ENCODE data around the gene NWD2. TPM values are rescaled to one million over a fixed set of nuclear protein-coding genes. Genes with fewer than 3 reads are reported as not detected.

NWD2 gene
- polyA plus RNA-seq, 1 donor from 2014 or later = 0.06 TPM

GRCh38 chr4:37445023-37445422 lies 200.5 kb downstream of the NWD2 start:
- no peaks in the 10 kb centered on the region for H3K9me2 ChIP-seq (ENCODE audit: insufficient read depth, low read length)
- H3K36me3 ChIP-seq (ENCODE audit: insufficient read depth, low read length) = no peaks in the 10 kb centered on the region
- no peaks in the 10 kb centered on the region for H4K20me1 ChIP-seq (ENCODE audit: insufficient read depth)
- H3K4me2 ChIP-seq (ENCODE audit: low read length) = no peak overlapping the region
- no peak overlapping the region for H3K4me3 ChIP-seq (ENCODE audit: low read length)
- H3K27me3 ChIP-seq (ENCODE audit: insufficient read depth, low read depth, low read length) = no peaks in the 10 kb centered on the region
- H3K9me3 ChIP-seq (ENCODE audit: low read length) = no peaks in the 10 kb centered on the region
- TF ChIP-seq RAD21 (conservative IDR thresholded peaks at IDR 0.05) (no peak), POLR2AphosphoS5 (IDR thresholded peaks at IDR 0.05) (no peak), EZH2 (IDR thresholded peaks at IDR 0.05; ENCODE audit: borderline replicate concordance, insufficient read depth, low read length, poor library complexity, severe bottlenecking) (no peak), EP300 (conservative IDR thresholded peaks at IDR 0.05; ENCODE audit: poor library complexity, severe bottlenecking) (no peak), MXI1 (conservative IDR thresholded peaks at IDR 0.05; ENCODE audit: poor library complexity, severe bottlenecking) (no peak), CTCF (IDR thresholded peaks at IDR 0.05; ENCODE audit: poor library complexity, severe bottlenecking) (no peak), SMC3 (conservative IDR thresholded peaks at IDR 0.05; ENCODE audit: poor library complexity) (no peak), TAF1 (IDR thresholded peaks at IDR 0.05; ENCODE audit: low read depth) (no peak)
- TF ChIP-seq, protein P1, sequence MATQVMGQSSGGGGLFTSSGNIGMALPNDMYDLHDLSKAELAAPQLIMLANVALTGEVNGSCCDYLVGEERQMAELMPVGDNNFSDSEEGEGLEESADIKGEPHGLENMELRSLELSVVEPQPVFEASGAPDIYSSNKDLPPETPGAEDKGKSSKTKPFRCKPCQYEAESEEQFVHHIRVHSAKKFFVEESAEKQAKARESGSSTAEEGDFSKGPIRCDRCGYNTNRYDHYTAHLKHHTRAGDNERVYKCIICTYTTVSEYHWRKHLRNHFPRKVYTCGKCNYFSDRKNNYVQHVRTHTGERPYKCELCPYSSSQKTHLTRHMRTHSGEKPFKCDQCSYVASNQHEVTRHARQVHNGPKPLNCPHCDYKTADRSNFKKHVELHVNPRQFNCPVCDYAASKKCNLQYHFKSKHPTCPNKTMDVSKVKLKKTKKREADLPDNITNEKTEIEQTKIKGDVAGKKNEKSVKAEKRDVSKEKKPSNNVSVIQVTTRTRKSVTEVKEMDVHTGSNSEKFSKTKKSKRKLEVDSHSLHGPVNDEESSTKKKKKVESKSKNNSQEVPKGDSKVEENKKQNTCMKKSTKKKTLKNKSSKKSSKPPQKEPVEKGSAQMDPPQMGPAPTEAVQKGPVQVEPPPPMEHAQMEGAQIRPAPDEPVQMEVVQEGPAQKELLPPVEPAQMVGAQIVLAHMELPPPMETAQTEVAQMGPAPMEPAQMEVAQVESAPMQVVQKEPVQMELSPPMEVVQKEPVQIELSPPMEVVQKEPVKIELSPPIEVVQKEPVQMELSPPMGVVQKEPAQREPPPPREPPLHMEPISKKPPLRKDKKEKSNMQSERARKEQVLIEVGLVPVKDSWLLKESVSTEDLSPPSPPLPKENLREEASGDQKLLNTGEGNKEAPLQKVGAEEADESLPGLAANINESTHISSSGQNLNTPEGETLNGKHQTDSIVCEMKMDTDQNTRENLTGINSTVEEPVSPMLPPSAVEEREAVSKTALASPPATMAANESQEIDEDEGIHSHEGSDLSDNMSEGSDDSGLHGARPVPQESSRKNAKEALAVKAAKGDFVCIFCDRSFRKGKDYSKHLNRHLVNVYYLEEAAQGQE (IDR thresholded peaks at IDR 0.05; ENCODE audit: borderline replicate concordance) = no peak
- H3K9ac ChIP-seq (ENCODE audit: low read length) = no peak overlapping the region
- no peaks in the 10 kb centered on the region for H3F3A ChIP-seq (ENCODE audit: insufficient read depth, low read length, poor library complexity, severe bottlenecking)
- no peak overlapping the region for H2AFZ ChIP-seq (ENCODE audit: low read depth, low read length)
- no peak overlapping the region for H3K27ac ChIP-seq (ENCODE audit: low read length)
- no peaks in the 10 kb centered on the region for H3K79me2 ChIP-seq (replicated peaks; ENCODE audit: insufficient read depth, low read length)

GRCh38 chr4:37446016-37446415 lies 201.5 kb downstream of the NWD2 start:
- H3K79me2 ChIP-seq (replicated peaks; ENCODE audit: insufficient read depth, low read length) = no peaks in the 10 kb centered on the region
- TF ChIP-seq TAF1 (IDR thresholded peaks at IDR 0.05; ENCODE audit: low read depth) = no peak
- TF ChIP-seq, protein P1 (IDR thresholded peaks at IDR 0.05; ENCODE audit: borderline replicate concordance) = no peak
- TF ChIP-seq EZH2 (IDR thresholded peaks at IDR 0.05; ENCODE audit: borderline replicate concordance, insufficient read depth, low read length, poor library complexity, severe bottlenecking) = no peak
- no peak for TF ChIP-seq EP300 (conservative IDR thresholded peaks at IDR 0.05; ENCODE audit: poor library complexity, severe bottlenecking)
- no peak for TF ChIP-seq RAD21 (conservative IDR thresholded peaks at IDR 0.05)
- TF ChIP-seq SMC3 (conservative IDR thresholded peaks at IDR 0.05; ENCODE audit: poor library complexity) = no peak
- TF ChIP-seq CTCF (IDR thresholded peaks at IDR 0.05; ENCODE audit: poor library complexity, severe bottlenecking) = no peak
- no peaks in the 10 kb centered on the region for H4K20me1 ChIP-seq (ENCODE audit: insufficient read depth)
- no peaks in the 10 kb centered on the region for H3K36me3 ChIP-seq (ENCODE audit: insufficient read depth, low read length)
- no peak overlapping the region for H2AFZ ChIP-seq (ENCODE audit: low read depth, low read length)
- H3F3A ChIP-seq (ENCODE audit: insufficient read depth, low read length, poor library complexity, severe bottlenecking) = no peaks in the 10 kb centered on the region
- no peaks in the 10 kb centered on the region for H3K9me2 ChIP-seq (ENCODE audit: insufficient read depth, low read length)
- no peak overlapping the region for H3K27ac ChIP-seq (ENCODE audit: low read length)
- no peak overlapping the region for H3K9ac ChIP-seq (ENCODE audit: low read length)
- H3K9me3 ChIP-seq (ENCODE audit: low read length) = no peaks in the 10 kb centered on the region
- no peak overlapping the region for H3K4me2 ChIP-seq (ENCODE audit: low read length)
- no peaks in the 10 kb centered on the region for H3K27me3 ChIP-seq (ENCODE audit: insufficient read depth, low read depth, low read length)
- no peak overlapping the region for H3K4me3 ChIP-seq (ENCODE audit: low read length)
